H9 (cell line): ENCODE data around the gene RFWD3. TPM values are rescaled to one million over a fixed set of nuclear protein-coding genes. Genes with fewer than 3 reads are reported as not detected.

Experiments
- DNase-seq: peaks from one replicate; pipeline ENCODE4 v3.0.0-alpha.2; 2017
- H2AFZ ChIP-seq: one replicate; pipeline ENCODE4 v1.6.1; 2013; ENCODE audit warnings: mild to moderate bottlenecking, low read length, control low read depth, moderate library complexity
- H2AK5ac ChIP-seq: 2 replicates; pipeline ENCODE4 v1.6.1; 2013; ENCODE audit warnings: low read length, control low read depth, mixed read lengths; ENCODE audit not compliant: insufficient read length
- H2BK120ac ChIP-seq: one replicate; pipeline ENCODE4 v1.6.1; 2013; ENCODE audit warnings: low read depth, mild to moderate bottlenecking, low read length, control low read depth, inconsistent platforms; ENCODE audit not compliant: poor library complexity, severe bottlenecking
- H2BK12ac ChIP-seq: 2 replicates; pipeline ENCODE4 v1.6.1; 2013; ENCODE audit warnings: low read length, control low read depth, mixed read lengths, low read depth; ENCODE audit not compliant: insufficient read length
- H2BK15ac ChIP-seq: 2 replicates; pipeline ENCODE4 v1.6.1; 2013; ENCODE audit warnings: low read depth, low read length, control low read depth
- H2BK20ac ChIP-seq: one replicate; pipeline ENCODE4 v1.6.1; 2013; ENCODE audit warnings: low read depth, mild to moderate bottlenecking, low read length, control low read depth, inconsistent platforms; ENCODE audit not compliant: poor library complexity, severe bottlenecking
- H2BK5ac ChIP-seq: 2 replicates; pipeline ENCODE4 v1.6.1; 2013; ENCODE audit warnings: low read length, control low read depth, mixed read lengths; ENCODE audit not compliant: insufficient read length
- H3K14ac ChIP-seq: 2 replicates; pipeline ENCODE4 v1.6.1; 2013; ENCODE audit warnings: low read length, control low read depth; ENCODE audit not compliant: insufficient read depth
- H3K18ac ChIP-seq: 2 replicates; pipeline ENCODE4 v1.6.1; 2013; ENCODE audit warnings: low read depth, mild to moderate bottlenecking, mixed read lengths, low read length, control low read depth; ENCODE audit not compliant: insufficient read length
- H3K23ac ChIP-seq: 2 replicates; pipeline ENCODE4 v1.6.1; 2013; ENCODE audit warnings: low read length, control low read depth, mixed read lengths, low read depth; ENCODE audit not compliant: insufficient read length
- H3K23me2 ChIP-seq: 2 replicates; pipeline ENCODE4 v1.6.1; 2013; ENCODE audit warnings: low read depth, mild to moderate bottlenecking, mixed read lengths, low read length, control low read depth; ENCODE audit not compliant: insufficient read length, poor library complexity, severe bottlenecking
- H3K27ac ChIP-seq: 2 replicates; pipeline ENCODE4 v1.5.1; 2013; ENCODE audit warnings: low read length, control low read depth, mixed read lengths, low read depth; ENCODE audit not compliant: insufficient read length
- H3K27me3 ChIP-seq: 2 replicates; pipeline ENCODE4 v1.6.1; 2013; ENCODE audit warnings: low read length, control low read depth, inconsistent platforms; ENCODE audit not compliant: insufficient read depth
- H3K4ac ChIP-seq: 2 replicates; pipeline ENCODE4 v1.6.1; 2013; ENCODE audit warnings: low read depth, mild to moderate bottlenecking, control low read depth, inconsistent platforms, low read length, moderate library complexity
- H3K4me1 ChIP-seq: 2 replicates; pipeline ENCODE4 v1.6.1; 2013; ENCODE audit warnings: low read length, control low read depth, inconsistent platforms; ENCODE audit not compliant: insufficient read depth
- H3K4me2 ChIP-seq: 2 replicates; pipeline ENCODE4 v1.6.1; 2013; ENCODE audit warnings: low read length, control low read depth, mixed read lengths; ENCODE audit not compliant: insufficient read length, insufficient read depth
- H3K56ac ChIP-seq: 2 replicates; pipeline ENCODE4 v1.6.1; 2013; ENCODE audit warnings: low read depth, mild to moderate bottlenecking, mixed read lengths, low read length, control low read depth; ENCODE audit not compliant: insufficient read length
- H3K79me1 ChIP-seq: 2 replicates; pipeline ENCODE4 v1.6.1; 2013; ENCODE audit warnings: low read depth, mild to moderate bottlenecking, moderate library complexity, low read length, control low read depth, inconsistent platforms; ENCODE audit not compliant: insufficient read depth, poor library complexity, severe bottlenecking
- H3K79me2 ChIP-seq: 2 replicates; pipeline ENCODE4 v1.6.1; 2013; ENCODE audit warnings: low read length, control low read depth, inconsistent platforms; ENCODE audit not compliant: insufficient read depth
- H3K9ac ChIP-seq: 2 replicates; pipeline ENCODE4 v1.6.1; 2013; ENCODE audit warnings: low read length, control low read depth, mixed read lengths; ENCODE audit not compliant: insufficient read length; ENCODE audit errors: extremely low read depth
- H3K9me3 ChIP-seq: one replicate; pipeline ENCODE4 v1.6.1; 2013; ENCODE audit warnings: low read depth, low read length, inconsistent platforms; ENCODE audit not compliant: control insufficient read depth
- H3T11ph ChIP-seq: one replicate; pipeline ENCODE4 v1.6.1; 2013; ENCODE audit warnings: mild to moderate bottlenecking, low read length, control low read depth, inconsistent platforms
- H4K20me1 ChIP-seq: one replicate; pipeline ENCODE4 v1.6.1; 2013; ENCODE audit not compliant: control insufficient read depth, insufficient read length, insufficient read depth
- H4K5ac ChIP-seq: 2 replicates; pipeline ENCODE4 v1.6.1; 2013; ENCODE audit warnings: low read depth, mild to moderate bottlenecking, mixed read lengths, low read length, control low read depth; ENCODE audit not compliant: insufficient read length
- H4K8ac ChIP-seq: replicated peaks from 2 replicates; pipeline ENCODE4 v1.6.1; 2013; ENCODE audit warnings: low read length, control low read depth, mixed read lengths, low read depth; ENCODE audit not compliant: insufficient read length
- H4K91ac ChIP-seq: 2 replicates; pipeline ENCODE4 v1.6.1; 2013; ENCODE audit warnings: low read depth, mild to moderate bottlenecking, moderate library complexity, mixed read lengths, low read length, control low read depth; ENCODE audit not compliant: insufficient read length
- H3K27ac Mint-ChIP-seq, 3 experiments: 2 replicates in 2 of 3; 3 replicates in 1 of 3; pipeline ENCODE4 v1.8.0; 2020 to 2021; ENCODE audit warnings: mixed read lengths in 3 of 3, mild to moderate bottlenecking in 1 of 3, moderate library complexity in 1 of 3
- H3K27me3 Mint-ChIP-seq: 2 replicates; pipeline ENCODE4 v1.8.0; 2021; ENCODE audit warnings: low read depth, mild to moderate bottlenecking, moderate library complexity, mixed read lengths
- H3K36me3 Mint-ChIP-seq, 3 experiments: 2 replicates in 2 of 3; 3 replicates in 1 of 3; pipeline ENCODE4 v1.8.0; 2020 to 2021; ENCODE audit warnings: low read depth in 3 of 3, mixed read lengths in 3 of 3; ENCODE audit not compliant: insufficient read depth in 1 of 3
- H3K4me1 Mint-ChIP-seq, 2 experiments: 2 replicates each; pipeline ENCODE4 v1.8.0; 2020; ENCODE audit warnings: mixed read lengths in 2 of 2
- H3K4me3 Mint-ChIP-seq, 2 experiments: 2 replicates in 1 of 2; 3 replicates in 1 of 2; pipeline ENCODE4 v1.8.0; 2020 to 2021; ENCODE audit warnings: mild to moderate bottlenecking in 2 of 2, mixed read lengths in 2 of 2, moderate library complexity in 1 of 2
- H3K9me3 Mint-ChIP-seq, 2 experiments: 2 replicates in 1 of 2; 3 replicates in 1 of 2; pipeline ENCODE4 v1.8.0; 2020; ENCODE audit warnings: mild to moderate bottlenecking in 2 of 2, mixed read lengths in 2 of 2, moderate library complexity in 1 of 2
- CTCF ChIP-seq: fragments of 200-600 bp; sonication (generic); conservative IDR thresholded peaks from 3 replicates; pipeline ENCODE4 v1.8.0; 2021; ENCODE audit warnings: antibody characterized with exemption, mild to moderate bottlenecking
- WGBS: extraction: QIAGEN DNeasy Blood & Tissue Kit; methylation state at CpG from one replicate; pipeline ENCODE4 v1.1.7; 2013; ENCODE audit warnings: missing lambda C conversion rate, low lambda C conversion rate, mixed read lengths; ENCODE audit not compliant: insufficient read length; ENCODE audit errors: extremely low coverage; 5-methylcytosine and 5-hydroxymethylcytosine counted together
- total RNA-seq: library from RNA; stranded (reverse); gene quantifications from 2 replicates; pipeline ENCODE4 v1.2.1, GENCODE V29; 2021

Gene RFWD3
- total RNA-seq, 1 experiment from 2014 or later = 114 TPM

GRCh38 chr16:74650966-74651567 is 15.6 kb downstream of the RFWD3 start:
- Histone ChIP-seq H3K18ac (no peak overlapping the region), H2BK15ac (no peak overlapping the region), H2BK20ac (no peak overlapping the region), H3K27me3 (no peaks in the 10 kb centered on the region), H3K56ac (no peak overlapping the region), H4K8ac (no peak overlapping the region), H3K4ac (no peak overlapping the region), H2AFZ (no peak overlapping the region), H3K27ac (no peak overlapping the region), H3K9me3 (no peaks in the 10 kb centered on the region), H4K5ac (no peak overlapping the region), H3K79me2 (peaks cover 4% of the 10 kb centered on the region; the same call in 1 of the 2 replicates), H3K4me1 (no peaks in the 10 kb centered on the region), H2BK120ac (no peak overlapping the region), H3T11ph (no peak overlapping the region), H3K23me2 (no peaks in the 10 kb centered on the region), H2AK5ac (no peak overlapping the region), H3K14ac (no peak overlapping the region), H2BK5ac (no peak overlapping the region), H2BK12ac (no peak overlapping the region), H3K4me2 (no peak overlapping the region), H3K9ac (no peak overlapping the region), H3K23ac (no peak overlapping the region), H3K79me1 (peaks cover 11% of the 10 kb centered on the region), H4K91ac (no peak overlapping the region), H4K20me1 (no peaks in the 10 kb centered on the region)
- WGBS = no CpG with 5 or more reads among the region's 6 CpGs
- no peak for DNase-seq
- Mint-ChIP-seq H3K4me3 (no peak overlapping the region), H3K27me3 (no peaks in the 10 kb centered on the region), H3K4me1 (no peaks in the 10 kb centered on the region; a peak in 1 of 4 replicates), H3K9me3 (no peaks in the 10 kb centered on the region), H3K36me3 (peaks cover 41 to 81% (median 73%) of the 10 kb centered on the region in 3 experiments; a peak in 6 of 7 replicates), H3K27ac (no peak overlapping the region; a peak in 1 of 7 replicates)
- peak; percentile 70 for TF ChIP-seq CTCF
